Activated T-cell treated with anti-CD3 and anti-CD28 coated beads, Interleukin-2, amount 50 U/mL, for 48 hours (primary cell): ENCODE measurements around the gene CACNA1C.
A peak's percentile ranks its signal among the peaks of the same experiment; 100 is the strongest.

Experiments used
- DNase-seq, 2 experiments: peaks; one replicate each; pipeline ENCODE4 v3.0.0-alpha.2; 2020

The CACNA1C gene

GRCh38 chr12:2035431-2036055 is 17.2 kb upstream of the CACNA1C start:
- no peak for DNase-seq

- DNase-seq = no peak
Measured at GRCh38 chr12:2039034-2039433, 13.8 kb upstream of the CACNA1C start.

GRCh38 chr12:2043054-2043453 is 9.7 kb upstream of the CACNA1C start:
- DNase-seq = no peak

GRCh38 chr12:2044165-2044564 is 8.6 kb upstream of the CACNA1C start:
- no peak for DNase-seq

DNA sequence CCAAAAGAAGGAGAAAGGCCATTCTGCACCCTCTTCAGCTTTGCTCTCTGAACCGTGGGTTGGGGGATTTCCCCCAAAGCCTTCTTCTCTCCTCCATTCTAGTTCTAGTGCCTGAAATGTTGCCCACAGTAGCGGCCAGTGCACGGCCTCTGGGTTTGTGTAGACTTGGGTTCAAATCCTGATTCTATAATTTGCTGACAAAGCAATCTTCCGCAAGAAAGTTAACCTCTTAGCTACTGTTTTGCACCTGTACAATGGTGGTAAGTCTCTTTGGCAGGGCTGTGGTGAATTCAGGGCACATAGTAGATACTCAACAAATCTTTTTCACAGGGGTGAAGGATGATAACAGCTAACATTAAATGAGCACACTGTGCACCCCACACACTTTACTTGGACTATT is 5.8 kb upstream of the CACNA1C start:
- no peak for DNase-seq

DNA sequence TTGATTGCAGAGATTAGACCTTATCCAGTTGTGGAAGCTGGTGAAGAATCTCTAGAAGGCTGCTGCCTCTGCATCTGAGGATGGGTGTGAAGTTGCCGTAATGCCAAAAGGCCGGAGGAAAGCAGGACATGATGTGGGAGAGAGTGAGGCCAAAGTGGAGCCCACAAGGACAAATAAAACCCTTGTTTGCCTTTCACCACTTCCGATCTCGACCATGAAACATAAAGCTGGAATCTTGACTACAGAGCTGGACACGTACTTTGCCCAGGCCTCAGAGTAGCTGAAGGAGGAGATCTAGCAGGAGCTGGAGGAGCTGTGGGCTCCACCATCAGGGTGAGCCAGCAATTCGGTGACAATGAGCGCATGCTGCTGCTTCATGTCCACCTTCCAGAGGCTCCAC is 5.0 kb upstream of the CACNA1C start:
- DNase-seq = no peak

- DNase-seq = no peak
Measured at GRCh38 chr12:2049604-2050540, 2.9 kb upstream of the CACNA1C start.

DNA sequence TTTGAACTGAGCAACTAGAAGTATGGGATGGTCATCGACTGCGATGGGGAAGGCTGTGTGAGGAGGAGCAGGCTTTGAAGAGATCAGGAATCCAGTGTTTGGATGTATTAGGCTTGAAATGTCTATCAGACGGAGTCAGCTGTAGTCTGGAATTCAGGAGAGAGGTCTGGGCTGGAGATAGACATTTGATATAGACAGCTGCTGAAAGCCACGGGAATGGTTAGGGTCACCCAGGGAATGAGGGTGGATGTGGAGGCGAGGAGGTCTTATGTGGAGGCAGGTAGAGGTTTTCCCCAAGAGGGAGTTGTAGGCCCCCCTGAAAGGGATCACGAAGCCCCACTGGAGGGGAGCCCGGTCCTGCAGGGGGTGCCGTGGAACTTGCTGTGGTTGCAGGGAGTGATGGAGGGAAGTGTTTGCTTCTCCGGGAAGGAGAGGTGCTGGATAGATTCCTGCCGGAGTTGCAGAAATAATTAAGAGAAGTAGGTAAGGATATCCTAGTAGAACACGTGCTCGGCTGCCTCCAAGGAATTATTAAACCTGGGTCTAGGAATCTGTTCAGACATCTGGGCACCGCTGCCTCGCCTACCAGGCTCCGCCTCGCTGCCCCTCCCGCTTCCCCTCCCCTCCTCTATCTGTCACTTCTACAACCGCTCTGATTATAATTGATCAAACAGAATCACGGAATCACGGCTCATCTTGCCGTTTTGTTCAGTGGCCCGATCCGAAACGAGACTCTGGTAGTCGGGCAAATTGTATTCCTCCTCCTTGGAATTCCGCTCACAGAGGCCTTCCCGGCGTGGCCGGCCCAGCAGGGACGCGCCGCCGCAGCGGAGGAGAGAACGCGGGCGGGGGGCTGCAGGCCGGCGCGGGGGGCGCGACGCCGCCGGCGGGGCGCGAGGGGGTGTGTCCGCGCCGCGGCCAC is 826 bp upstream of the CACNA1C start:
- DNase-seq = no peak

- no peak for DNase-seq
Measured at GRCh38 chr12:2053691-2054090, 904 bp downstream of the CACNA1C start.

GRCh38 chr12:2054091-2055018 is 1.6 kb downstream of the CACNA1C start:
- no peak for DNase-seq

- peak; percentile 67 to 71 for DNase-seq
Measured at GRCh38 chr12:2057041-2057794, 4.4 kb downstream of the CACNA1C start.

DNA sequence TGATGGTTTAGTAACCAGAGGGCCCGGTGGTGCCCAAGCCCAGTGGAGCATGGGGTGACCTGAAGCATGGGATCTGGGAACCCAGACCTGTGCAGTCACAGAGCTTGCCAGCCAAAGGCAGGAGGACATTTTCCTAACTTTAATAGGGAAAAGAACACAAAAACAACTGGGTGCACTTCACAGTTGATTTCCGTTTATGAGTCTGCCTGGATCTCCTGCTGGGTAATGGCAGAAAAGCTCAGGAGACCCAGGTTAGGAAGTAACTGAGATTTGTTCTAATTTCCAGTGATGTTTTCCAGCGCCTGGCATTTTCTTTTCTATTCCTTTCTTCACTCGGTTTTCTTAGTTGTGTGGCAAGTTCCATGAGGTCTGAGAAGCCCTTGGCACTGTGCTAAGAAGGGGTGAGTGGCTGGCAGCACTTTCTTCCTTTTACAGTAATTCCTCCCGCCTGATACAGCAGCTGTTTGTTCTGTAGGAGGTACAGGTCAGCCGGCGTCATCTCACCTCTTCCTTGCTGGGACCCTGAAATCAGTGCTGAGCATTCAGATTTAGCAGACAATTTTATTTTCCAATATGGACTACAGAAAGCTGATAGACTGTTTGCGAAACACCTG is 5.1 kb downstream of the CACNA1C start:
- no peak for DNase-seq

DNA sequence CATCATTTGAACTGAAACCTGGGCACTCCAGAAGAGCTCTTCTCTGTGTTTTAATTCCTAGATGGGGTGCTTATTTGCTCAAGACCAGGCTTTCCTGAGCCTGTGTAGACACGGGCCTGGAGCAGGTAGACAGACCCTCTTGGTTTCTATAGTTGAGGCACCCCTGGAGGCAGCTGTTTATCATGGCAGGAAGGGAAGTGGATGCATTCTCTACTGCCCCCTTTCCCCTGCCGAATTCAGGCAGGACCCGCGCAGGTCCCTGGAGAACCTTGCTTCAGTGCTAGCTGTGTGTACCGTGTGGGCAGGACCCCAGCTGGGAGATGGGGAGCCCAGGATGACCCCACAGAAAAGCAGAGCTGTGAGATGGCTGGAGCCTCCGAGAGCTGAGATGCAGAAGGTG is 6.0 kb downstream of the CACNA1C start:
- no peak for DNase-seq

- no peak for DNase-seq
Measured at GRCh38 chr12:2061402-2061801, 8.6 kb downstream of the CACNA1C start.

- DNase-seq = peak; percentile 25 to 27
Measured at GRCh38 chr12:2064071-2064507, 11.3 kb downstream of the CACNA1C start.

GRCh38 chr12:2068653-2069052 is 15.9 kb downstream of the CACNA1C start:
- no peak for DNase-seq

GRCh38 chr12:2070440-2071045 is 17.8 kb downstream of the CACNA1C start:
- DNase-seq = no peak

- DNase-seq = no peak
Measured at GRCh38 chr12:2074792-2075191, 22.0 kb downstream of the CACNA1C start.

DNA sequence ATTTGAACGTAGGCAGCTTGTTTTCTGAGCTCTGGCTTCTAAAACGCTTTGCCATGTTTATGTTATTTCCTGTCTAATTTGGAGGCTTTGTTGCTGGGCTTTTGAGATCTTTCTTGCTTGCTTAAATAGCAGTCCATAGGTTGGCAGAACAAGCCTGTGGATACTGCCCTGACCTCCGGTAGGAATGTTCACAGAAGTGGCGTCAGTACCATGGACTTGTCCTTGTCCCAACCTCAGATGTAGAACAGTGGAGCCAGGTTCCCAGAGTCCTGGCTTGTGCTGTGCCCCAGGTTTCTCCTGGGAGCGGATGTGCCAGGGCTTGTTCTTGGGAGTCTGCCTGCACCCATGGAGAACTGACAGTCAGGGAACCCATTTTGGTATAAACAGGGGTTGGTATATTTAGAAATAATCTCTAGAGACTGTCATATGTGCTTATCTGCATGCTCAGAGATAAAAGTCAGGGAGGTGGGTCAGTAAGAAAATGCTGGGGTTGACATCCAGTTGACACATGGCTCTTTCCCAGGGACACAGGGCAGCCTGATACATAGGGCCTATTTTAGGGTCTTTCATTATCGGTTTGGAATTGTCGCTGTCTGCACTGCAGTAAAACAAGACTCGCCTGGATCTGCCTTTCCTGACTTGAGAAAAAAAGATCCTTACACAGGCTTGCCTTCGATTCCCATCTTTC is 22.9 kb downstream of the CACNA1C start:
- DNase-seq = no peak

- no peak for DNase-seq
Measured at GRCh38 chr12:2076196-2076570, 23.4 kb downstream of the CACNA1C start.
